Measurements from ENCODE around the gene TBC1D3B.

DNA sequence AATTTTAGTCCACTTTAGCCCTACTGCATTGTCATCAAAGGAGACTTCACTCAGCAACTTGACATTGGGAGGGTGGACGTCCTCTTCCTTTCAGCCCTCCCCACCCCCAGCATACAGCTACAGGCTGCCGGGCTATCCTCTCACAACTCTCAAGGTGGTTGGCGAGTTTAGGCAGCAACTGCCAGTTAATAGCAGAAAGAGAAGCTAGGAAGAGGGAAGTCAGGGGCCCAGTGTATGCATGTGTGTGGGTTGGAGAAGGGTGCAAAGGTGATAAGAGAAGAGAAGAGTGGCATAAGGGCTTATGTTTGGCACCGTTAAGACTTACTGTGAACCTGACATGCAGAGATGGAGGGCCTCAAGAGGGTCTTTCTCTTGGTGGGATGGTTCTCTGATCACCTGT, 41.0 kb downstream of the TBC1D3B start:
- no peak for TF ChIP-seq POLR2A (IDR thresholded peaks at IDR 0.05)
- TF ChIP-seq, protein P1, sequence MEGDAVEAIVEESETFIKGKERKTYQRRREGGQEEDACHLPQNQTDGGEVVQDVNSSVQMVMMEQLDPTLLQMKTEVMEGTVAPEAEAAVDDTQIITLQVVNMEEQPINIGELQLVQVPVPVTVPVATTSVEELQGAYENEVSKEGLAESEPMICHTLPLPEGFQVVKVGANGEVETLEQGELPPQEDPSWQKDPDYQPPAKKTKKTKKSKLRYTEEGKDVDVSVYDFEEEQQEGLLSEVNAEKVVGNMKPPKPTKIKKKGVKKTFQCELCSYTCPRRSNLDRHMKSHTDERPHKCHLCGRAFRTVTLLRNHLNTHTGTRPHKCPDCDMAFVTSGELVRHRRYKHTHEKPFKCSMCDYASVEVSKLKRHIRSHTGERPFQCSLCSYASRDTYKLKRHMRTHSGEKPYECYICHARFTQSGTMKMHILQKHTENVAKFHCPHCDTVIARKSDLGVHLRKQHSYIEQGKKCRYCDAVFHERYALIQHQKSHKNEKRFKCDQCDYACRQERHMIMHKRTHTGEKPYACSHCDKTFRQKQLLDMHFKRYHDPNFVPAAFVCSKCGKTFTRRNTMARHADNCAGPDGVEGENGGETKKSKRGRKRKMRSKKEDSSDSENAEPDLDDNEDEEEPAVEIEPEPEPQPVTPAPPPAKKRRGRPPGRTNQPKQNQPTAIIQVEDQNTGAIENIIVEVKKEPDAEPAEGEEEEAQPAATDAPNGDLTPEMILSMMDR (IDR thresholded peaks at IDR 0.05): no peak

Data from transverse colon (tissue), 3 donors.